Measurements from ENCODE around the gene A2M. TPM values are rescaled to one million over a fixed set of nuclear protein-coding genes. Genes with fewer than 3 reads are reported as not detected.

Gene A2M
- polyA plus RNA-seq, 3 donors = 164 to 222 (median 194) TPM

- DNase-seq = no peak
Measured at GRCh38 chr12:9041321-9041720, 74.4 kb downstream of the A2M start.

- no peak for DNase-seq
Measured at GRCh38 chr12:9040484-9041186, 75.1 kb downstream of the A2M start.

- peak; percentile 36 for DNase-seq
Measured at GRCh38 chr12:9039397-9039977, 76.2 kb downstream of the A2M start.

GRCh38 chr12:9037431-9037830 is 78.3 kb downstream of the A2M start:
- no peak for DNase-seq

- DNase-seq = no peak
Measured at GRCh38 chr12:9036227-9036626, 79.5 kb downstream of the A2M start.

GRCh38 chr12:9034095-9034494 is 81.6 kb downstream of the A2M start:
- no peak for DNase-seq

GRCh38 chr12:9033265-9033887 is 82.3 kb downstream of the A2M start:
- DNase-seq = no peak

GRCh38 chr12:9032202-9032964 is 83.3 kb downstream of the A2M start:
- no peak for DNase-seq

- no peak for DNase-seq
Measured at GRCh38 chr12:9030776-9031175, 84.9 kb downstream of the A2M start.

- DNase-seq = no peak
Measured at GRCh38 chr12:9027161-9028059, 88.3 kb downstream of the A2M start.

- no peak for DNase-seq
Measured at GRCh38 chr12:9024512-9024911, 91.2 kb downstream of the A2M start.

- DNase-seq = no peak
Measured at GRCh38 chr12:9022592-9022991, 93.1 kb downstream of the A2M start.

Other genes starting within 250 kb of the A2M start
- 10 to 100 TPM; 67.8 to 95.9 (median 94.2) TPM for gene PHC1, start 201.4 kb downstream of the A2M start, polyA plus RNA-seq (ENCODE audit: insufficient read length in 3 of 3)
- 100 to 1,000 TPM; 204 to 212 (median 208) TPM for gene M6PR, start 166.3 kb downstream of the A2M start, polyA plus RNA-seq (ENCODE audit: insufficient read length in 3 of 3)
- gene KLRG1, start 126.4 kb downstream of the A2M start, polyA plus RNA-seq (ENCODE audit: insufficient read length in 3 of 3) = 1 to 10 TPM; 1.8 to 2.2 (median 1.9) TPM
- gene PZP, start 92.5 kb upstream of the A2M start, polyA plus RNA-seq (ENCODE audit: insufficient read length in 3 of 3) = under 1 TPM; 0.30 to 0.56 (median 0.53) TPM